HG02938 (cell line): ENCODE measurements around the gene CNIH3.
"Not testable (repeated sequence)": the region's sequence is repeated elsewhere in the genome, so short reads cannot be mapped to it uniquely, and the experiment has no call there.

ENCODE experiments used
- ATAC-seq: cut with Tn5 transposase; IDR thresholded peaks from one replicate; pipeline ENCODE4 v1.9.1; 2021; ENCODE audit warnings: mild to moderate bottlenecking, moderate library complexity; ENCODE audit not compliant: unreplicated experiment

Gene CNIH3

DNA sequence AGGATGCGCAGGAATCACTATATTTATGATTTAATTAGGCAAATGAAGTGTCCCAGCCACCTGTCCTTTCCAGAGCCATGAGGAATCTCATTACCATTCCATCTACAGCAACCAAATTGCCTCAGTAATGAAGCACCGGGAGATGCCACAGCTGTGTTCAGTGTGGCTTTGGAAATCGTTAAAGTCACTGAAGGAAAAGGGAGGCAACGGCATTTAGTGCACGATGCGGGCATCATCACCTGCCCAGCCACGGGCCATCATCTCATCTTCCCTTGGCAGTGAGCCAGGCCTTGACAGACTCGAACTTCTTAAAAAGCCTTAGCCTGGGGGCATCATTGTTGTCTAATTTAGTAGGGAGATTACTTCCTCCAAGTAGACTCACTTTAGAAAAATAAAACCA lies 67.8 kb downstream of the CNIH3 start:
- no peak for ATAC-seq

DNA sequence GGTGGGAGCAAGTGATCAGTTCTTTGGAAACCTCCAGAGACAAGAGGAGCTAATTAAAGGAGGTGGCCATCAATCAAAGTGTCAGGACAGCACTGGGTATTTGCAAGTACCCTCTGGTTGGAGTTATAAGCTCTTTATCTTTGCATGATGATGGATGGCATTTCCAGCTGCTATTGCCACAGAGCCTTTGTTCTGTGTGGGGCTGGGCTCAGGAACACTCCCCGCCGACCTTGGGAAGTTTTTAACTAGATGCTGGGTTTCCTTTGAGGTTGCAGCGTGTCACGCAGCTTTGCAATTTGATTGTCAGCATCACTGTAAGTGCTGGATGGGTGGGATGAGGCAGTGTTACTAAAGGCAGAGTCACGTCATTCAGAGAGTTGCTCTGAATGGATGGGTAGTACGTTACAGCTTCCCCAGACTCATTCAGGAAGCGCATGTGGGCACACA lies 68.9 kb downstream of the CNIH3 start:
- ATAC-seq = no peak

DNA sequence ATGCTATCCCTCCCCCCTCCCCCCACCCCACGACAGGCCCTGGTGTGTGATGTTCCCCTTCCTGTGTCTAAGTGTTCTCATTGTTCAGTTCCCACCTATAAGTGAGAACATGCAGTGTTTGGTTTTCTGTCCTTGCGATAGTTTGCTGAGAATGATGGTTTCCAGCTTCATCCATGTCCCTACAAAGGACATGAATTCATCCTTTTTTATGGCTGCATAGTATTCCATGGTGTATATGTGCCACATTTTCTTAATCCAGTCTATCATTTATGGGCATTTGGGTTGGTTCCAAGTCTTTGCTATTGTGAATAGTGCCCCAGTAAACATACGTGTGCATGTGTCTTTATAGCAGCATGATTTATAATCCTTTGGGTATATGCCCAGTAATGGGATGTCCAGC lies 70.0 kb downstream of the CNIH3 start:
- not testable (repeated sequence) for ATAC-seq

DNA sequence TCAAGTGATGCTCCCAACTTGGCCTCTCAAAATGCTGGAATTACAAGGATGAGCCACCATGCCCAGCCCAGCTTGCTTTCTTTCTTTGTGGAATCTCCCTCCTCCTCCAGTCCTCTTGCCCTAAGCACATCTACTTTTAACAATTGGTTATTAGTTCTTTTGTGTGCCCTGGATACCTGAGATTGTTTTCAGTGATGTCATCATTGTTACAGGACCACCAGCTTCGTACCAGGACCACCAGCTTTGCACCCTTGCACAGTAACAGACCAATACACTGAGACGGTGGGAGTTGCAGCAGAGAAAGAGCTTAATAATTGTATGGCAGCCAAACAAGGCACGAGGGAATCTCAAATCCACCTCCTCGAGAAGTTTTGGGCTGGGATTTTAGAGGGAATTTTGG lies 71.3 kb downstream of the CNIH3 start:
- ATAC-seq = no peak

DNA sequence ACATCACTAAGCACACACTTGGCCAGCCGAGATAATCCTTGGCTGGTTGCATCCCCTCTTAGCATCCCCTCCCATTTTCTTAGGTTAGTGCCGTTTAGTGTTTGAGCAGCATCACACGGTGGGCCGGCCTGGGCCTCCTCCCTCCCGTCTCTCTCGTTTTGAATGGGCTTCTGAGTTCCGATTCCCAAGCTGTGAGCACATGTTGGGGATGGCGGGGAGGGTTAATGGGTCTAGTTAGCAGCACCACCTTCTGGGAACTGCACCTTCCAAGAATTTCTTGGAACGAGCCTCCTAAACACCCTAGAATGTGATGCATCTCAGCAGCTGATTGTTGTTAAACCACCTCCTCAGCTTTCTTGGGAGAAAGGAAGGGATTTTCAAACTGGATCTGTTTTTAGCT lies 73.3 kb downstream of the CNIH3 start:
- ATAC-seq = no peak

DNA sequence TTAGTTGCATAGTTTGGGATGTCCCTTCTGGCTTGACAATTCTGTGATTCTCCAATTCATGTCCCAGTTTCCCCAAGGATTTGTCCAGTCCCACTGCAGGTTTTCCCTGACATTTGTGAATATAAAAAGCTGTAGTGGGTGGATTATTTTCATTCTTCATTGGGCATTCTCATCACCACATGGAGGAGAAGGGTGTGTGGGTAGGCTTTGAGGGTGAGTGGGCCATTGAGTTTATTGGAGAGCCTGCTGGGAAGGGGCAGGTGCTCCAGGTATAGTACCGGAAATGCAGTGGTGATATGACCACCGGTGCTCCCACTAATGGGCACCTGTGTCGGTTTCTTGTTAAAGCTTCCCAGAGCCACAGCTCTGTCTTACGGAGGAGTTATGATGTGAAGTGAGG lies 74.5 kb downstream of the CNIH3 start:
- no peak for ATAC-seq

DNA sequence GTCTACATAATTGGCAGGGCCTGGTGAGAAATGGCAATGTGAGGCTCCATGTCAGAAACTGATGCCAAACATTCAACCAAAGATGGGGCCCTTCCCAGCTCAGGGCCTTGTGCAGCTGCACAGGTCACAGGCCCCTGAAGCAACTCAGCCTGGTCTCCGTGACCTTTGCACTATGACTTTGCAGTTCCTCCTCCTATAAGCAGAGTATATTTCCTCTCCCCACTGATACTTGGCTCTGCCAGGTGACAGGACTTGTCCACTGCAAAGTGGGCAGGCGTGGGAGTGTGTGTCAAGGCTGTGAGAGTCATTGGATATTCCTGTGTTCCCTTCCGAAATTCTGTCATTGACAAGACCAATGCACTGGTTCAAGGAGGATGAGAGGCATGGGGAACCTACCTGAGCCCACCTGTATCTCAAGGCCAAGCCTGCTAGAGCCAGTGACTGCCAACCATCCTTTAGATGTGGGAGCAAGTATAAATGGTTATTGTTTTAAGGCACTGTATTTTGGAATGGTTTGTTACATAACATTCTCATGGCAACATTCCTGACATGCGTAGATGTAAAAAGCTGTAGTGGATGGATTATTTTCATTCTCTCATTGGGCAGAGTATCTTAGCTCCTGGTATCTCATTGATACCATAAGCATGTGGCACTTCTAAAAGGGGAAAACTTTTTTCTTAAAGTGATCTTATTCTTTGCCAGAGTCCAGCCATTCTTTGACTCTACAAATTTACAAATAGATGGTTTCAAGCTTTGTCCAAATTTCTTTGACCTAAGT lies 75.2 kb downstream of the CNIH3 start:
- ATAC-seq = no peak

DNA sequence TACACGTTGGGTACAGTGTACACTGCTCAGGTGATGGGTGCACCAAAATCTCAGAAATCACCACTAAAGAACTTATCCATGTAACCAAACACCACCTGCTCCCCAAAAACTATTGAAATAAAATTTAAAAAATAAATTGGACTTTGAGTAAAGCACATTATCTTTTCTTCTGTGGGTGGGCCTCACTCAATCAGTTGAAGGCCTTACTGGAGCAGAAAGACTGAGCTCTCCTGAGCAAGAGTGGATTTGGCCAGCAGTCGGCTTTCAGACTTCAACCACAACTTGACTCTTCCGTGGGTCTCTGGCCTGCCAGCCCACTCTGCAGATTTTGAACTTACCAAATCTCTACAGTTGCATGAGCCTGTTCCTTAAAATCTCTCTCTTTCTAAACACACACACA lies 78.9 kb downstream of the CNIH3 start:
- no peak for ATAC-seq

DNA sequence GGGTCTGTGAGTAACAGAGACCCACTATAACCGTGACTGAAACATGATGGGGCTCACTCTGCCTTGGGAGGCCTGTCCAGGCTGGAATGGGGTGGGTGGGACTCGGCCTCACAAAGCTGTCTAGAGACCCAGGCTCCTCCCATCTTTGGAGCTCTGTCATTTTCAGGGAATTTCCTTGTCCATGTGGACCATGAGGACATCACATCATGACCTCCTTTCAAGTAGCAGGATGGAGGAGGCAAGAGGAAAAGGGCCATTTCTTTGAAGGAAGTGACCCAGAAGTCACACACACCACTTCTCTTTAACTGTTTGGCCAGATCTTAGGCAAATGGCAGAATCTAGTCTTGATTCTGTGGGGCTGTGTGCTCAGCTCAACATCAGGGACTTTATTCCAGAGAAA lies 79.9 kb downstream of the CNIH3 start:
- ATAC-seq = no peak

DNA sequence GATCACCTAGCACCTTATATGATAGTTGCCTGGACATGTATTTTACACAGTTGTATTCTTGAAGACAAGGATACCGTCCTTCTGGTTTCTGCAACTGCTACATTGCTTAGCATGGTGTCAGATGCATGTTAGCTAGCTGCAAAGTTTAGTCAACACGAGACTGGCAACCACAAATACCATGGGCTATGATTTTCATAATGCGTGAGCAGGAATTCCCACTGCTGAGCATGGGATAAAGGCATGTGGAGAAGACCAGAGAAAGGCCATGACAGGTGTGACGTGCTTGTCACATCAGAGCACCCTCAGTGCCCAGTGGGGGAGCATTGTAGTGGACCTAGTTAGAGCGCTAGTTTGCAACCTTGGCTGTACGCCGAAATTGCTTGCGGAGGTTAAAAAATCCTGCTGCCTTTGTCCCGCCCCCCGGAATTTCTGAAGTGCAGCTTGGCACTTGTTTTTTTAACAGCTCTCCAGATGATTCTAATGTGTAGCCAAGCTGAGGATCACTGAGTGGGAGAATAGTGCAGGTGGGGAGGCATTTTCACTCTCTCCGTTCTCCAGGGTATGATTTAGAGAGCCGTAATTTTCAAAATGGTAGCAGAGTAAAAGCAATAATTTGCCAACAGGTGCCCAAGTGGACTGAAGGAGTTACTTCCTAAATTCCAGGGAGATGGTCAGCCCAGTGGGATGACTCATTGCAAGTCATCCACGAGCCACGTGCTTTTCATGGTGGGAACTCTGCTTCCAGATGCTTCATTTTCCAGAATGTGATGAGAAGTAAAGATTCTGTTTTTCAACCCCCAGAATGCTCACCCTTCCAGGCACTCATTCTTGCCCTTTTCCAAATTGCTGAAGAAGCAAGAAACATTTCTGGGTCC lies 81.0 kb downstream of the CNIH3 start:
- no peak for ATAC-seq

DNA sequence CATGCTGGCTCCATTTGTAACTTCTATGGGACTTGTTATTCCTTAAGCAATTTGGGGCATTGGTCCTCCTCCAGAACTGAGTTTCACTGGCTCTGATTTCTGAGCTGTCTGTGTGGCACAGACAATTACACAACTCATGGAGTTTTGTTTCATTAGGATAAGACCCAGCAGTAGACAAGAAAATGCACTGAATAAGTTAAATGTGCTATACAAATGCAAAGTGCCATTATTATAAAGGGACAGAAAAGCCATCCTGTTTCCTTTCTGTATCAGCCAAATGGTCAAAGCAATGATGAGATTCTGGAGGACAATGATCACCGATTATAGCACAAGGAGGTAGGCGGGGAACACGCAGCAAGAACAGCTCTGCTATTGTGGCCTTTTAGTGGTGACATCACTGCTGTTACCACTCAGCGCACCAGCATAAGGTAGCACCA lies 81.9 kb downstream of the CNIH3 start:
- ATAC-seq = no peak

DNA sequence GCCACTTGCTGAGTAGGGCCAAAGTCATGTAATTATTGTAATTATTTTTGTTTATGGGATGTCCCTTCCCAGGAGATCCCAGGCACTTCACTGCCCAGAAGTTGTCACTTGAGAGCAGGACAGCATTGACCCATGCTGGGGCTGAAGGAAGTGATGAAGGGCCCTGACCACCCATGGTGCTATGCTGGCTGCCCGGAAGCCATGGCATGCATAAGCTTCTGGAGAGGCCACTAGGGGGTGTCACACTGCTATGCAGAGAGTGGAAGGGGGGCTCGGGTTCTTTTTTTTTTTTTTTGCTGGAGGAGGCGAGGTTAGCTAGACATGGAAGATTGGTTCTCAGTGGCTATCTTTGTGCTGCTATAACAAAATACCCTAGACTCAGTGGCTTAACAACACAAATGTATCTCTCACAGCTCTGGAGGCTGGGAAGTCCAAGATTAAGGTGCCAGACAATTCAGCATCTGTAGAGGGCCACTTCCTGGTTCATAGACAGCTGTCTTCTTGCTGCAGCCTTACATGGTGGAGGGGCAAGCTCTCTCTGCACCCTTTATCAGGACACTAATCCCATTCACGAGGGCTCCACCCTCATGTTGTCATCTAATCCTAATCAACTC lies 84.9 kb downstream of the CNIH3 start:
- no peak for ATAC-seq

DNA sequence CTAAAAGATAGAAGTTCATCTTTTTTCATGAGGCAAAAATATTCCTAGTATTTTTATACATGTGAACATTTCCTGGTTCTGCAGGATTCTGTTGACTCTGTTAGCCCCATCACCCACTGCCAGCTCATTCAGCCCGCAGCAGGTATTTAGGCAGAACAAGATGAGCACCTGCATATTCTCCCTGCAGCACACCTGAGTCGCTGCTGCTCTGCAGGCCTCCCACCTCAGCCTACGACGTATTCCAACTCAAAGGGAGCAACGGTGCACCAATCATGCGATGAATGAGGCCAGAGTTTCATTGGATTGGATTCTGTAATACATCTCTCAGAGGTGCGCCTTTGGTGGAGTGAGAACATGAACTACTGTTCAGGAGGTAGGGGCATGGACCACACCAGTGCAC lies 87.6 kb downstream of the CNIH3 start:
- ATAC-seq = no peak

DNA sequence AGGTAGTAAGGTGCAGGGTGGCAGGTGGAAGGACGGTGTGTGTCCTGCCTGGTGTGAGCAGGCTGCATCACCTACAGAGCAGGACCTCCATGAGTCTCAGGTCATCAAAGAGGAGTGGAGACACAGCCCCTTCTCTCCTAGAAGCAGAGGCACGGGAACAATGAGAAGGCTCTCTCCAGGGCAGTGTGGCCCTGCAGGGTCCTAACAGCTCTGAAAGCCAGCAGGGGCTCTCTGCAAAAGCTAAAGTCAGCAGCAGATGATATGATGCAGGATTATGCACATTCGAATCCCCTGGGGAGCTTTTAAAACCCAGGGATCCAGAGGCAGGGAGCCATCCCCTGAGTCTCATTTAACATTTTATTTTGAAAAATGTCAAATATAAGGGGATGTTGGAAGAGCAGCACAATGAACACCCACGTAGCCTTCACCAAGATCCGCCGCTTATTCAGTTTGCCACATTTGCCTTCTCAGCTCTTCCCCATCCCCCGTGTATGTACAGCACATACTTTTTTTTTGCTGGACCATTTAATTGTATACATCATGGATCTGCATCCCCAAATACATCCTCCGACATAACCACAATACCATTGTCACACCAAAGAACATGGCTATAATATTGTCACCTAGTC lies 88.1 kb downstream of the CNIH3 start:
- ATAC-seq = no peak

DNA sequence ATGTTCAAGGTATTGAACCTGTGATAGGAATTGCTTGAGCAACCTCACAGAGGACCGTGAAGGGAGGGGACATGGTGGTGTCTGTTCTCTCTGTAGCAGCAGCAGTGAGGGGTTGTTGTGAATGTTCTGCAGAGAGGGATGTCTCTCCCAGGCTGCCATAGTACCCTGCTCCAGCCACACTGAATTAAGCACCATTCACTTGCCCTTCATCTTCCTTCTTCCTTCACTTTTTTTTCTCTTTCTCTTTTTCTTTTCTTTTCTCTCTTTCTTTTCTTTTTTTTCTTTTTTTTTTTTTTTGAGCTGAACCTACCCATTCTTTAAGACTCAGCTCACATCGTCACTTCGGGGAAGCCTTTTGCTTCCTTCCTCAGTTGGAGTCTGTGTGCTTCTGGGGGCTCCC lies 89.5 kb downstream of the CNIH3 start:
- no peak for ATAC-seq

DNA sequence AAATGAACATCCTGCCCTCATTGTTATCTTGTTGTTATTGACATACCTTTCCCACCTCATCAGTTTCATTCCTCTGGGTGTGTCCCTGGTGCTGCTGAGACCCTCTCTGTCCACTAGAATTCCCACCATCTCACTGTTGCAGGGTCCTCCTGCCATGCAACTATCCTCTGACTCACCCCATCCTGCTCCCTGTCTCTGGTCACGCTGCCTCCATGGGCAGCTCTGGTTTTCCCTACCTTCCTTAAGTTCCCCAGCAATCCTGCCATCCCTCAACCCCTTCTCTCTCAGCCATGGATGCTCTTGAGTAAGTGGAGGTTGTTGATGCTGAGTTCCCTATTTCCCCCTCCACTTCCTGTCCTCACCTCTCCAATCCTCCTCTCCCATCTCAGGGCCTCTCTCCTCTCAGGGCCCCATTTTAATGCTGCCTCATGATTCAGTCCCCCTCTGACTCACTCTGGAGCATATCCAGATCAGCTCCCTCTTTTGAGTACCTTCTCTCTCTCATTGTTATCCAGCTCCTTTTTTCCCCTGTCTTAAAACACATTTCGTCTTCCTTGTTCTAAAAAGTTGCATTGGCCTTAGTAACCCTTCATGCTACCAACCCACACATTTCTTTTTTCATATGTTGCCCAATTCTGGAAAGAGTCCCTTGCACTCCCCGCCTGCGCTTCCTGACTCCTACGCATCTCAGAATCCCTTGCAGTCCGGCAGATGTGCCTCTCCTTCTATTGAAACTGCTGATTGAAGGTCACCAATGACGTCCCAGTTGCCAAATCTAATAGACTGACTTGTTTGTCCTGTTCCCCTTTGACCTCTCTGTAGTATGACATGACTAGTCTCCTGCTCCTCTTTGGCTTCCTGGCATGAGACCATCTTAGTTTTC lies 92.0 kb downstream of the CNIH3 start:
- ATAC-seq = no peak

DNA sequence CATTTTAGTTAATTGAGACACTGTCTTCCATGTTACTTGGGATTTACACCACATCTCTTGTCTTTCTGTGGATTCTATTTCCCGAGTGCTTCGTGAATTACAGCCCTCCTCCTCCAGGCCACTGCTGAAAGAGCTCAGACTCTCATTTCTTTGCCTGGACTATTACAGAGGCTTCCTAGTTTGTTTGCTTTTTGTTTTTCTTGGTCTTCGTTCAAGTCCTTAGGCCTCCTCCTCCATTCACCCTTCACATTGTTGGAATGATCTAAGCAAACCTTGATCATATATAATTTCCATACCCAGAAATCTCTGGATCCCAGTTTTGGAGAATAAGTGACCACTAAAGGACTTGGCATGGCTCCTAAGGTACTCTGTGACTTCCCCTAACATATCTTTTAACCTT lies 94.1 kb downstream of the CNIH3 start:
- no peak for ATAC-seq

DNA sequence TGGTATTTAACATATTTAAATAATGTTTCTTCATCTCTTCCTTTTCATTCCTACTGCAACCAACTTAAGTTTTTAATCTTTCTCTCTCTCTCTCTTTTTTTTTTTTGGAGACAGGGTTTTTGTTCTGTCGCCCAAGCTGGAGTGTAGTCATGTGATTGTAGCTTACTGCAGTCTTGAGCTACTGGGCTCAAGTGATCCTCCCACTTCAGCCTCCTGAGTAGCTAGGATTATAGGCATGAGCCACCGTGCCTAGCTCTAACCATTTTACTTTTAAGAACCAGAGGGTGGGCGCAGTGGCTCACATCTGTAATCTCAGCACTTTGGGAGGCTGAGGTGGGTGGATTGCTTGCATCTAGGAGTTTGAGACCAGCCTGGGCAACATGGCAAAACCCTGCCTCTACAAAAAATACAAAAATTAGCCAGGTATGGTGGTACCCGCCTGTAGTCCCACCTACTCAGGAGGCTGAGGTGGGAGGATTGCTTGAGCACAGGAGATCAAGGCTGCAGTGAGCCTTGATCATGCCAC lies 95.2 kb downstream of the CNIH3 start:
- ATAC-seq = not testable (repeated sequence)

DNA sequence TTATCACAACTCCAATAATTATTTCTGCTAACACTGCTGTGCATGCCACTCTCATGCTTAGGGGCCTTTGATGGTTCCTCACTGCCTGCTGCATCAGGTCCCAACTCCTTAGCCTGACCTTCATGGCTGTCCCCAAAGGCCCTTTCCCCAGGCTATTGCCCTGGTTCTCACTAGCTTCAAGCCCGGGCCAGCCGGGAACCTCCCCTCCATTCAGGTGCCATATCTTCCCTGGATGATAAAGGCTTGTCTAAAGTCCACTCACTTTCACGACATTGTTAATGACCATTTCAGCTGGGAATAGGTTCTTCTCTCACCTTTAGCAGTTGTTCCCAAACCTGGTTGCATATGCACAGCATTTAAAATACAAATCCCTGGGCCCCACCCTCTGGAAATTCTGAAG lies 95.8 kb downstream of the CNIH3 start:
- ATAC-seq = no peak

DNA sequence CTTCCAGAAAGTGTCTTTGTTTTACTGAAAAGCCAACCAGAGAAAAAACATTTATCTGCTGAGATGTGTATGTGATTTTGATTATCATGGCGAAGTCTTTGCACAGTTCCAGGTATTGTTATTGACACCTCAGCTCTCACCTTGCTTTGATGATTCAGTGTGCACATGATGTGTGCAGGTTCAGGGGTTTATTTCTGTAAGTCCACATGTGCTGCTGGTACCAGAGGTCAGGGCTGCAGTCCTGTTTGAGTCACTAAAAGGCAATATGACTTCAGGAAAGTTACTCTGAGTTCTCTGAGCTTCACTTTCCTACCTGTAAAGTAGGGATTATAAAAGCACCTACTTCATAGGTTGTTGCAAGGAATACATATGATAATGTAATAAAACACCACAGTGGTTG lies 97.1 kb downstream of the CNIH3 start:
- ATAC-seq = no peak
